ENCODE data around the gene TMEM178B.

- TF ChIP-seq EZH2 (IDR thresholded peaks at IDR 0.05; ENCODE audit: borderline replicate concordance, control insufficient read depth, low read depth, low read length): no peak
- no peak for TF ChIP-seq MAX (IDR thresholded peaks at IDR 0.05; ENCODE audit: low read depth, low read length)
- TF ChIP-seq ZBTB33 (IDR thresholded peaks at IDR 0.05): no peak
- no peak for TF ChIP-seq FOXK2 (IDR thresholded peaks at IDR 0.05)
Observed at GRCh38 chr7:141462958-141463357, 389.1 kb downstream of the TMEM178B start.

Data from GM12878 (cell line).